Muscle layer of colon (tissue), 2 donors: Measurements from ENCODE around the gene ADGRD1.
A peak's percentile ranks its signal among the peaks of the same experiment; 100 is the strongest.

Experiments used
- H3K27ac ChIP-seq: one replicate; pipeline ENCODE4 v1.7.0; 2013; ENCODE audit warnings: low read depth, mild to moderate bottlenecking, low read length, moderate library complexity
- H3K27me3 ChIP-seq, 2 donors: one replicate each; pipeline ENCODE4 v1.7.0; 2013; ENCODE audit warnings: low read length in 2 of 2, mild to moderate bottlenecking in 2 of 2; ENCODE audit not compliant: insufficient read depth in 2 of 2, control insufficient read depth in 1 of 2
- H3K36me3 ChIP-seq: one replicate; pipeline ENCODE4 v1.7.0; 2013; ENCODE audit warnings: mild to moderate bottlenecking, low read length; ENCODE audit not compliant: insufficient read depth
- H3K4me1 ChIP-seq: one replicate; pipeline ENCODE4 v1.7.0; 2013; ENCODE audit warnings: mild to moderate bottlenecking, low read length; ENCODE audit not compliant: insufficient read depth
- H3K4me3 ChIP-seq, 2 donors: one replicate each; pipeline ENCODE4 v1.7.0; 2013; ENCODE audit warnings: low read length in 2 of 2, low read depth in 1 of 2, mild to moderate bottlenecking in 1 of 2, moderate library complexity in 1 of 2
- H3K9ac ChIP-seq: one replicate; pipeline ENCODE4 v1.7.0; 2013; ENCODE audit warnings: low read length
- H3K9me3 ChIP-seq: one replicate; pipeline ENCODE4 v1.7.0; 2013; ENCODE audit warnings: mild to moderate bottlenecking, low read length
- donor health status: abdominal sarcoma.
- donor health status: Adenocarcinoma of cecum.

Gene ADGRD1

GRCh38 chr12:131003716-131004045, 50.0 kb downstream of the ADGRD1 start:
- Histone ChIP-seq H3K9ac (no peak overlapping the region), H3K36me3 (no peaks in the 10 kb centered on the region), H3K9me3 (no peaks in the 10 kb centered on the region), H3K27me3 (peaks cover 0 to 4% of the 10 kb centered on the region in 2 donors), H3K4me3 (no peak overlapping the region), H3K27ac (no peak overlapping the region), H3K4me1 (peaks cover 21% of the 10 kb centered on the region)

GRCh38 chr12:131004166-131004565, 50.5 kb downstream of the ADGRD1 start:
- H3K4me1 ChIP-seq, result peaks cover 23% of the 10 kb centered on the region
- H3K9ac ChIP-seq, result no peak overlapping the region
- no peaks in the 10 kb centered on the region for H3K9me3 ChIP-seq
- no peak overlapping the region for H3K27ac ChIP-seq
- no peaks in the 10 kb centered on the region for H3K36me3 ChIP-seq
- peaks cover 0 to 4% of the 10 kb centered on the region in 2 donors for H3K27me3 ChIP-seq
- H3K4me3 ChIP-seq, result no peak overlapping the region

- Histone ChIP-seq H3K36me3 (no peaks in the 10 kb centered on the region), H3K4me1 (peaks cover 34% of the 10 kb centered on the region), H3K9ac (no peak overlapping the region), H3K9me3 (no peaks in the 10 kb centered on the region), H3K27ac (no peak overlapping the region), H3K27me3 (peaks cover 0 to 4% of the 10 kb centered on the region in 2 donors), H3K4me3 (no peak overlapping the region)
These were observed 51.7 kb downstream of the ADGRD1 start for GRCh38 chr12:131005161-131006035.

- H3K36me3 ChIP-seq, result no peaks in the 10 kb centered on the region
- H3K9ac ChIP-seq, result no peak overlapping the region
- H3K9me3 ChIP-seq, result no peaks in the 10 kb centered on the region
- H3K4me1 ChIP-seq, result peaks cover 34% of the 10 kb centered on the region
- no peak overlapping the region for H3K27ac ChIP-seq
- H3K27me3 ChIP-seq, result peaks cover 0 to 4% of the 10 kb centered on the region in 2 donors
- H3K4me3 ChIP-seq, result no peak overlapping the region
These were observed 52.5 kb downstream of the ADGRD1 start for GRCh38 chr12:131006036-131006735.

- H3K9ac ChIP-seq, result no peak overlapping the region
- H3K9me3 ChIP-seq, result no peaks in the 10 kb centered on the region
- peaks cover 0 to 4% of the 10 kb centered on the region in 2 donors for H3K27me3 ChIP-seq
- peak overlapping the region in 1 of 2 donors; percentile 1 for H3K4me3 ChIP-seq
- peaks cover 44% of the 10 kb centered on the region for H3K4me1 ChIP-seq
- peak overlapping the region; percentile 67 for H3K27ac ChIP-seq
- no peaks in the 10 kb centered on the region for H3K36me3 ChIP-seq
These were observed 53.5 kb downstream of the ADGRD1 start for GRCh38 chr12:131007031-131007739.

GRCh38 chr12:131007740-131008117, 54.0 kb downstream of the ADGRD1 start:
- Histone ChIP-seq H3K9me3 (no peaks in the 10 kb centered on the region), H3K27me3 (peaks cover 0 to 4% of the 10 kb centered on the region in 2 donors), H3K4me1 (peaks cover 49% of the 10 kb centered on the region), H3K4me3 (peak overlapping the region in 1 of 2 donors; percentile 1), H3K9ac (no peak overlapping the region), H3K36me3 (no peaks in the 10 kb centered on the region), H3K27ac (peak overlapping the region; percentile 67)

GRCh38 chr12:131008131-131008912, 54.6 kb downstream of the ADGRD1 start:
- H3K27ac ChIP-seq, result peak overlapping the region; percentile 67
- H3K4me3 ChIP-seq, result peak overlapping the region in 1 of 2 donors; percentile 1
- H3K9ac ChIP-seq, result no peak overlapping the region
- H3K36me3 ChIP-seq, result no peaks in the 10 kb centered on the region
- H3K4me1 ChIP-seq, result peaks cover 51% of the 10 kb centered on the region
- peaks cover 0 to 4% of the 10 kb centered on the region in 2 donors for H3K27me3 ChIP-seq
- no peaks in the 10 kb centered on the region for H3K9me3 ChIP-seq

GRCh38 chr12:131008913-131009270, 55.2 kb downstream of the ADGRD1 start:
- Histone ChIP-seq H3K4me1 (peaks cover 51% of the 10 kb centered on the region), H3K4me3 (no peak overlapping the region), H3K9me3 (no peaks in the 10 kb centered on the region), H3K9ac (no peak overlapping the region), H3K36me3 (no peaks in the 10 kb centered on the region), H3K27ac (peak overlapping the region; percentile 67), H3K27me3 (peaks cover 0 to 4% of the 10 kb centered on the region in 2 donors)

GRCh38 chr12:131009595-131010395, 56.1 kb downstream of the ADGRD1 start:
- Histone ChIP-seq H3K4me3 (no peak overlapping the region), H3K27ac (no peak overlapping the region), H3K36me3 (peaks cover 8% of the 10 kb centered on the region), H3K27me3 (no peaks in the 10 kb centered on the region), H3K9ac (no peak overlapping the region), H3K9me3 (no peaks in the 10 kb centered on the region), H3K4me1 (peaks cover 51% of the 10 kb centered on the region)

- peaks cover 51% of the 10 kb centered on the region for H3K4me1 ChIP-seq
- no peak overlapping the region for H3K9ac ChIP-seq
- H3K36me3 ChIP-seq, result peaks cover 9% of the 10 kb centered on the region
- no peaks in the 10 kb centered on the region for H3K27me3 ChIP-seq
- no peaks in the 10 kb centered on the region for H3K9me3 ChIP-seq
- no peak overlapping the region for H3K27ac ChIP-seq
- no peak overlapping the region for H3K4me3 ChIP-seq
These were observed 56.9 kb downstream of the ADGRD1 start for GRCh38 chr12:131010396-131011131.
